Measurements from ENCODE around the gene RBM3.

Gene RBM3

DNA sequence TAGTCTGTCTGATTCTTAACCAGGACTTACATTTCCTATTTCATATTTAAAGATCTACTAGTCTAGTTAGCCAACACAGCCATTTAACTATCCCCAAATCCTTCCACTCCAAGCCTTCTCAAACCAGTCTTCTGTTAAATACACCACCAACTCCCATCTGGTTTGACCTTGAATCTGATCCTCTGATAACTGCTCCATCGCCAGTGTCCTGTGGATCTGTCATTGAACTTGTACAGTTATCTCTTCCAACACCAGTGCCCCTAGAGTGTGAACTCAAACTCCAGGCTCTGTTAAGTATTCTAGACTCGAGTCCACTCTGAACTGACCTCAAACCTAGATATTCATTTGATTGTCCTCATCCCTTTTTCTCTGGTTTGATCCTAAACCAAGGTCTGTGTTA lies 37.4 kb downstream of the RBM3 start:
- Histone ChIP-seq H4K20me1 (ENCODE audit: insufficient read depth, low read length) (no peaks in the 10 kb centered on the region), H3K9ac (ENCODE audit: low read length) (no peak overlapping the region), H3K27me3 (ENCODE audit: low read depth, low read length) (no peaks in the 10 kb centered on the region), H3K36me3 (replicated peaks; ENCODE audit: low read depth, low read length) (no peaks in the 10 kb centered on the region), H3K4me2 (ENCODE audit: low read length) (no peak overlapping the region), H3K4me1 (ENCODE audit: low read length) (no peaks in the 10 kb centered on the region), H3K79me2 (ENCODE audit: low read length) (no peaks in the 10 kb centered on the region), H3K9me3 (ENCODE audit: insufficient read depth, low read length) (no peaks in the 10 kb centered on the region), H3K27ac (ENCODE audit: low read length) (no peak overlapping the region), H3K4me3 (ENCODE audit: low read length) (no peak overlapping the region), H2AFZ (ENCODE audit: low read depth, low read length) (no peak overlapping the region)
- TF ChIP-seq CTCF (IDR thresholded peaks at IDR 0.05; ENCODE audit: low read depth, low read length), result no peak
- TF ChIP-seq EZH2phosphoT487 (IDR thresholded peaks at IDR 0.05; ENCODE audit: low read depth), result no peak

- Histone ChIP-seq H3K4me1 (ENCODE audit: low read length) (no peaks in the 10 kb centered on the region), H3K9me3 (ENCODE audit: insufficient read depth, low read length) (no peaks in the 10 kb centered on the region), H3K4me2 (ENCODE audit: low read length) (no peak overlapping the region), H3K79me2 (ENCODE audit: low read length) (no peaks in the 10 kb centered on the region), H2AFZ (ENCODE audit: low read depth, low read length) (no peak overlapping the region), H3K9ac (ENCODE audit: low read length) (no peak overlapping the region), H3K27ac (ENCODE audit: low read length) (no peak overlapping the region), H3K27me3 (ENCODE audit: low read depth, low read length) (no peaks in the 10 kb centered on the region), H3K4me3 (ENCODE audit: low read length) (no peak overlapping the region), H3K36me3 (replicated peaks; ENCODE audit: low read depth, low read length) (no peaks in the 10 kb centered on the region), H4K20me1 (ENCODE audit: insufficient read depth, low read length) (no peaks in the 10 kb centered on the region)
- TF ChIP-seq CTCF (IDR thresholded peaks at IDR 0.05; ENCODE audit: low read depth, low read length), result no peak
- no peak for TF ChIP-seq EZH2phosphoT487 (IDR thresholded peaks at IDR 0.05; ENCODE audit: low read depth)
These were observed 39.3 kb downstream of the RBM3 start for GRCh38 chrX:48613502-48614160.

- H3K9ac ChIP-seq (ENCODE audit: low read length), result no peak overlapping the region
- no peak overlapping the region for H3K4me2 ChIP-seq (ENCODE audit: low read length)
- no peak overlapping the region for H2AFZ ChIP-seq (ENCODE audit: low read depth, low read length)
- no peaks in the 10 kb centered on the region for H3K27me3 ChIP-seq (ENCODE audit: low read depth, low read length)
- H3K27ac ChIP-seq (ENCODE audit: low read length), result no peak overlapping the region
- no peaks in the 10 kb centered on the region for H4K20me1 ChIP-seq (ENCODE audit: insufficient read depth, low read length)
- H3K4me3 ChIP-seq (ENCODE audit: low read length), result no peak overlapping the region
- H3K9me3 ChIP-seq (ENCODE audit: insufficient read depth, low read length), result no peaks in the 10 kb centered on the region
- TF ChIP-seq EZH2phosphoT487 (IDR thresholded peaks at IDR 0.05; ENCODE audit: low read depth) (no peak), CTCF (IDR thresholded peaks at IDR 0.05; ENCODE audit: low read depth, low read length) (no peak)
- no peaks in the 10 kb centered on the region for H3K4me1 ChIP-seq (ENCODE audit: low read length)
- H3K79me2 ChIP-seq (ENCODE audit: low read length), result no peaks in the 10 kb centered on the region
- H3K36me3 ChIP-seq (replicated peaks; ENCODE audit: low read depth, low read length), result no peaks in the 10 kb centered on the region
These were observed 42.3 kb downstream of the RBM3 start for GRCh38 chrX:48616576-48616975.

DNA sequence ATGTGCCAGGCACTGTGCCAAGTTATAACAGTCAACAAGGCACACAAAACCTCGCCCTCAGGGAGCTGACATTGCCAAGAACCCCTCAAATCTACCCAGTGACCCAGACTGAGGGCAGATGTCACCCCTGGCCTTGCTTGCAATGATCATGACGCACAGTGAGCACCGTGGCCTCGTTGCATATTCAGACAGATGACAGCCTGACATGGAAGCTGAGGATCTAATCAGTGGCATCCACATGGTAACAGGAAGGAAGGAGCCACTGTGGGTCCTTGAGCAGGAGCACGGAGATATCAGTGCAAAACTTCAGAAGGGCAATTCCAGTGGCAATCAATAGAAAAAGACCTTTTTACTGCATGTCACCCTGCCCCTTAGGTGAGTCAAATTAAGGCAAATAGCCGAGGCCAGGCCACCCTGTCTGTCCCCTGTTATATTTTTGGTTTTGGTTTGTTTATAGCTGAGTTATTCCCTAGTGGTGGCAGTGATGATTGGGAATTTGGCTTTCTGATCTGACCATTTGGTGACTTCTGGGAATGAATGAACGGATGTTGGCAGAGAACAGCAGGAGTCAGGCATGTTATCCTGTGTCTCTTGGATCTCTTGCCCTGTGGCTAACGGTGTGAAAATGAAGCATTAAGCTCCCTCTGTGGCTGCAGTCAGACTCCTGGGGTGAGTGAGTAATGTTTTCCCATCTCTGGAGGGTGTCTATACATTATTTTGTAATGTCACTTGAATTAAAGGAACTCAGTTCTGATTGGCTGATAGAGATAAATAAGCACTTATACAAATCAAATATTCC lies 43.5 kb downstream of the RBM3 start:
- no peak overlapping the region for H3K9ac ChIP-seq (ENCODE audit: low read length)
- no peak for TF ChIP-seq EZH2phosphoT487 (IDR thresholded peaks at IDR 0.05; ENCODE audit: low read depth)
- no peak for TF ChIP-seq CTCF (IDR thresholded peaks at IDR 0.05; ENCODE audit: low read depth, low read length)
- no peak overlapping the region for H2AFZ ChIP-seq (ENCODE audit: low read depth, low read length)
- no peaks in the 10 kb centered on the region for H3K36me3 ChIP-seq (replicated peaks; ENCODE audit: low read depth, low read length)
- no peaks in the 10 kb centered on the region for H3K27me3 ChIP-seq (ENCODE audit: low read depth, low read length)
- no peaks in the 10 kb centered on the region for H3K4me1 ChIP-seq (ENCODE audit: low read length)
- no peaks in the 10 kb centered on the region for H3K9me3 ChIP-seq (ENCODE audit: insufficient read depth, low read length)
- no peaks in the 10 kb centered on the region for H4K20me1 ChIP-seq (ENCODE audit: insufficient read depth, low read length)
- H3K4me2 ChIP-seq (ENCODE audit: low read length), result no peak overlapping the region
- H3K27ac ChIP-seq (ENCODE audit: low read length), result no peak overlapping the region
- H3K4me3 ChIP-seq (ENCODE audit: low read length), result no peak overlapping the region
- no peaks in the 10 kb centered on the region for H3K79me2 ChIP-seq (ENCODE audit: low read length)
